Activated CD4-positive, alpha-beta memory T cell treated with anti-CD3 and anti-CD28 coated beads, Interleukin-2, amount 10 ng/mL, durations not matched to agents 7 days and 5 days (primary cell): ENCODE data around the gene TM4SF18. TPM values are rescaled to one million over a fixed set of nuclear protein-coding genes. Genes with fewer than 3 reads are reported as not detected.

Experiments
- CTCF ChIA-PET: fragments of 350-600 bp; sonication (Branson Sonifier 250); formaldehyde crosslinking; loops from one replicate; lab custom pipeline; 2021; ENCODE audit warnings: antibody characterized with exemption, inconsistent platforms; lab: Charles Lee
- POLR2A ChIA-PET: fragments of 350-600 bp; sonication (Branson Sonifier 250); formaldehyde crosslinking; loops from one replicate; lab custom pipeline; 2021; ENCODE audit warnings: antibody characterized with exemption; lab: Charles Lee
- DNase-seq: peaks from one replicate; pipeline ENCODE4 v3.0.0-alpha.2; 2020
- H3K27ac Mint-ChIP-seq: one replicate; pipeline ENCODE4 v1.8.0; 2021; ENCODE audit warnings: mild to moderate bottlenecking, mixed read lengths
- H3K27me3 Mint-ChIP-seq: one replicate; pipeline ENCODE4 v1.8.0; 2021; ENCODE audit warnings: mixed read lengths
- H3K36me3 Mint-ChIP-seq: one replicate; pipeline ENCODE4 v1.8.0; 2021; ENCODE audit warnings: low read depth, mixed read lengths
- H3K4me1 Mint-ChIP-seq: one replicate; pipeline ENCODE4 v1.8.0; 2021; ENCODE audit warnings: mixed read lengths
- H3K4me3 Mint-ChIP-seq: one replicate; pipeline ENCODE4 v1.8.0; 2021; ENCODE audit warnings: mild to moderate bottlenecking, mixed read lengths
- H3K9me3 Mint-ChIP-seq: one replicate; pipeline ENCODE4 v1.8.0; 2021; ENCODE audit warnings: mixed read lengths
- total RNA-seq, 2 experiments: library from RNA; stranded (reverse); gene quantifications; one replicate each; pipeline ENCODE4 v1.2.3, GENCODE V29; 2021

TM4SF18 gene
- total RNA-seq, 2 experiments from 2014 or later, result not detected

DNA sequence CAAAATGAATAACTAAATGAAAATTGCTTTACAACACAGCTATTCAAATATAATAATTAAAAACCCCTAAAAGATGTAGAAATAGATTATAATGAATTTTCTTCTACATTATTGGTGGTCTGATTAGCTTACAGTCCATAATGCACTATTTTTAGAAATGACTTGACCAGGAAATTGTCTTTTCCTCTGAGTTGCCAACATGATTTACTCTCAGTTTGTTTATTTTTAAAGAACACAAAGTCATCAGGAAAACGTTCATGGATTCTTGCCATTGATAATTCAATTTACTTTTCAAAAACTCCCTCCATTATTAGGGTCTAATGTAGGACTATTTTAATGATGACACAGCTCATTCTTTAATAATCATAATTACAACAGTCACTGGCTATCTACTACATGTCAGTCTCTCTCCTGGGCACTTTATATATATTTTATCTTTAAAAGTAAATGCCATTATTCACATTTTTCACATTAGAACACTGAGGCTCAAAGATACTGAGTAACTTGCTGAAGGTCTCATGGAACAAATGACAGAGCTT, 1.1 kb downstream of the TM4SF18 start:
- Mint-ChIP-seq H3K4me3 (no peak overlapping the region), H3K4me1 (no peaks in the 10 kb centered on the region), H3K36me3 (no peaks in the 10 kb centered on the region), H3K27me3 (peaks cover 28% of the 10 kb centered on the region), H3K27ac (no peak overlapping the region), H3K9me3 (no peaks in the 10 kb centered on the region)
- CTCF ChIA-PET, result interaction anchor here (0.6 to 1.3 kb wide), 2 partner anchors 19 to 22 kb away, joined by 3 read pairs; no protein-coding TSS in a partner anchor
- no peak for DNase-seq
- POLR2A ChIA-PET, result no interaction called here

DNA sequence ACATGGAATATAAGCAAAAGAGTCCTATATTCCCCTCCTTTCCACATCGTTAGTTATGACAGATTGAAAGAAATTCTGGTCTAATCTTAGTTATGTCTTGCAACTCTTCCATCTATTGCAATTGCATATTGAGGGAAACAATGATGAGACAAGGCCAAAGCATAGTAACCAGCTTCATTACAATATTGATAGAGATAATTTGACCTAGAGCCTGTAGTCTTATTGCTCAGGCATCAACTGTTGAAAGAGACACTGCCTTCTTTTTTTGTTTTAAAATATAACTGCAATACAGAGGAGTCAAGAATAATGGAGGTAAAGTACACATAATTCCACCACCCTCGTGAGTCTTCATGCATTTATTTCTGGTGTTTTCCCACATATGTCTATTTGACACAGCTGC, 2.0 kb downstream of the TM4SF18 start:
- ChIA-PET POLR2A (no interaction called here), CTCF (no interaction called here)
- no peak overlapping the region for H3K4me3 Mint-ChIP-seq
- no peak for DNase-seq
- H3K4me1 Mint-ChIP-seq, result no peaks in the 10 kb centered on the region
- peaks cover 32% of the 10 kb centered on the region for H3K27me3 Mint-ChIP-seq
- H3K9me3 Mint-ChIP-seq, result no peaks in the 10 kb centered on the region
- H3K36me3 Mint-ChIP-seq, result no peaks in the 10 kb centered on the region
- no peak overlapping the region for H3K27ac Mint-ChIP-seq

DNA sequence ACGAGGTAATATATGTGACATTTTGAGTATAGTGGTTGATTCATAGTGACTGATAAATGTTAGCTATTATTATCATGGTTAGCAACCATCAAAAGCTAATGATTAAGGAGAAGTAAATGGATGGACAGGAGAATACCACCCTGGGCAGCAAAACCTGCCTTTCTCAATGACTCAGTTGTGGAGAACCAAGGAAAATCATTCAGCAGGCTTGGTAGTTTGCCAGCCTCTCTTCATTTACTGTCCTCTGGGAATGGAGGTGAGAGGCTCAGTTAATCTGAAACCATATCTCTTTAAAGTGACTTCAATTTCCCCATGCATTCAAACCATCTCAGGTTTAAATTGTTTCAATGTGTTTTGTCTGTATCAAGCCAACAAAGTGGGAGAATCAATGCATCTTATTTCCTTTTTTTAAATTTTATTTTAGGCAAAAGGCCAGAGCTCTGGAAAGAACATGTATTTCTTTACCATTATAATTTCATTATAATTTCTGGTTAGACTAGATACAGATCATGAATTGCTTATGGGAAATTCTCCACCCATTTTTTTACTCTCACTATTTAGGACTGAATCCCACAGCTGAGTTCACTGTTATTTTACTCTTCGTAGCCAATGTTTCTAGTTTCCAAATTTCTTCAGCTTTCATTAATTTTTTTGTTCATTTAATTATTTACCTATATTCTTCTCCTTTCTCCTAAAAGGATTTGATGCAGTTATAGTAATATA, 2.7 kb downstream of the TM4SF18 start:
- CTCF ChIA-PET, result no interaction called here
- POLR2A ChIA-PET, result interaction anchor here (0.6 kb wide), 1 partner anchor 430 kb away, joined by 3 read pairs; no protein-coding TSS in a partner anchor
- no peak overlapping the region for H3K4me3 Mint-ChIP-seq

DNA sequence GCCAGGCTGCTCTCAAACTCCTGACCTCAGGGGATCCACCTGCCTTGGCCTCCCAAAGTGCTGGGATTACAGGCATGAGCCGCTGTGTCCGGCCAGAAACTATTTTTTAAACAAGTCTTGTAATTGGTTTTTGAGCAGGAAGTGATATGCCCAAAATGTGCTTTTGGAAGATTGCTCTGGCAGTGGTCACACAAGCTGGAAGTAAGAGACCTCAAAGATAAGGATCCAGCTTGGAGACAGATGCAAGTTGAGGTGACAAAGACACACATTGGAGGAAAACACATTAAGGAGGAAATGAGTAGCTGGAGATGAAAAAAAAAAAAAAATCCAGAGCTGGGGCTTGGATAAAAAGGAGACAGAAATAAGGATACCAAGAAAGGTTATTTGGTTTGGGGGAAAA, 6.3 kb downstream of the TM4SF18 start:
- Mint-ChIP-seq H3K4me1 (no peaks in the 10 kb centered on the region), H3K27ac (no peak overlapping the region), H3K9me3 (no peaks in the 10 kb centered on the region), H3K36me3 (no peaks in the 10 kb centered on the region), H3K27me3 (peaks cover 30% of the 10 kb centered on the region), H3K4me3 (no peak overlapping the region)
- CTCF ChIA-PET, result interaction anchor here (1.2 kb wide), 1 partner anchor 14 kb away, joined by 3 read pairs; no protein-coding TSS in a partner anchor
- POLR2A ChIA-PET, result no interaction called here
- no peak for DNase-seq

More for the DNA sequence above, 2.7 kb downstream of the TM4SF18 start:
- no peak overlapping the region for H3K27ac Mint-ChIP-seq
- H3K36me3 Mint-ChIP-seq, result no peaks in the 10 kb centered on the region
- DNase-seq, result no peak
- H3K27me3 Mint-ChIP-seq, result peaks cover 35% of the 10 kb centered on the region
- H3K4me1 Mint-ChIP-seq, result no peaks in the 10 kb centered on the region
- H3K9me3 Mint-ChIP-seq, result no peaks in the 10 kb centered on the region

DNA sequence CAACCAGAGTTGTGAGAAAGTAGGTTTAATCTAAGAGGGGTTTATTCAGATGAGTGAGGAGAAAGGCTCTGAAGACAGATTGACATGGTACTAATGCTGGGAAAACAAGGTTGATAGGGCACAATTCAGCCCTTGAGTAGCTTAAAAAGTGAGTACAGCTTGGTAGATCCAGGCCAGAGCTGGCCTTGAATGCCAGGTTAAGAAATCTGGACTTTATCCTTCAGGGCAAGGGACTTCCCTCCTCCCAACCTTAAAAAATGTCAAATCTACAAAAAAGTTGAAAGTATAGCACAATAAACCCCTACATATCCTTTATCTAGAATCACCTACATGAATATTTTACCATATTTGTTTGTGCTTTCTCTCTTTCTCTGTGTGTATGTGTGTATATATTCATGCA, 7.9 kb downstream of the TM4SF18 start:
- ChIA-PET POLR2A (no interaction called here), CTCF (no interaction called here)
- Mint-ChIP-seq H3K27ac (no peak overlapping the region), H3K4me3 (no peak overlapping the region), H3K36me3 (no peaks in the 10 kb centered on the region), H3K9me3 (no peaks in the 10 kb centered on the region), H3K4me1 (no peaks in the 10 kb centered on the region), H3K27me3 (peaks cover 25% of the 10 kb centered on the region)
- no peak for DNase-seq

DNA sequence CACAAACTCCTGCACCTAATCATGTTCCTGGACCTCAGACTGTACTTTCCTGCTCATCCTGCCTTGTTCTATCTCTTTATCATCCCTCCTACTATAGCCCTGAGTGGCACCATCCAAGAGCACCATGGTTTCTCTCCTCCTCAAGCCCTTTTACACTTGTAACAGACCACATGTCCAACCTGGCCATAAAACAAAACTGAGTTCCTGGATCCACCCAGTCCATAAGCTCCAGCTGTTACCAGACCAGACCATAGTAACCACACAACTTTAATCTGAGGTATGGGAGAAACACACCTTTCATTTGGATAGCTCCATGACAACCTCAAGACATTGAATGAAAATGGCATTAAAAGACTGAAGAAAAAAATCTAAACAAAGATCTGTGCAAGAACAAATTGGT, 9.1 kb downstream of the TM4SF18 start:
- no peak for DNase-seq
- Mint-ChIP-seq H3K4me1 (no peaks in the 10 kb centered on the region), H3K9me3 (no peaks in the 10 kb centered on the region), H3K4me3 (no peak overlapping the region), H3K27me3 (peaks cover 16% of the 10 kb centered on the region), H3K27ac (no peak overlapping the region), H3K36me3 (no peaks in the 10 kb centered on the region)
- ChIA-PET POLR2A (no interaction called here), CTCF (no interaction called here)

DNA sequence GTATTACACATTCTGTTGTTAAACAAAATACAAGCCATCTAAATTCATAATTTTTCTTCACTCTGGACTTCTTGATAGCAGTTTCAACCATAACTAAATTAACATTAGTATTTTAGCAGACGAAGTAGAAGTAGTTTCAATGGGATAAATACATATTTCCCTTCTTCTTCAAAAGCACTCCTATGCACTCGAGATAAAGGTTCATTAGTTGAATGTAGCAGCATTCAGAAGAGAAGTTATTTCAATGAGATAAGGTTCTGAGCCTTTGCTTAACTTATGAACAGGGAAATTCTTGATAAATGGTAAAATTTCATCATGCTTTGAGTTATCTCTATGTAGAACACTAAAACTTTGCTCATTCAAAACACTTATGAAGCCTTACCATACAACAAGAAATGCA, 11.8 kb downstream of the TM4SF18 start:
- no peak overlapping the region for H3K4me3 Mint-ChIP-seq
- no peak overlapping the region for H3K27ac Mint-ChIP-seq
- no peaks in the 10 kb centered on the region for H3K36me3 Mint-ChIP-seq
- DNase-seq, result no peak
- no peaks in the 10 kb centered on the region for H3K9me3 Mint-ChIP-seq
- H3K27me3 Mint-ChIP-seq, result peaks cover 5% of the 10 kb centered on the region
- POLR2A ChIA-PET, result no interaction called here
- H3K4me1 Mint-ChIP-seq, result no peaks in the 10 kb centered on the region
- CTCF ChIA-PET, result no interaction called here

DNA sequence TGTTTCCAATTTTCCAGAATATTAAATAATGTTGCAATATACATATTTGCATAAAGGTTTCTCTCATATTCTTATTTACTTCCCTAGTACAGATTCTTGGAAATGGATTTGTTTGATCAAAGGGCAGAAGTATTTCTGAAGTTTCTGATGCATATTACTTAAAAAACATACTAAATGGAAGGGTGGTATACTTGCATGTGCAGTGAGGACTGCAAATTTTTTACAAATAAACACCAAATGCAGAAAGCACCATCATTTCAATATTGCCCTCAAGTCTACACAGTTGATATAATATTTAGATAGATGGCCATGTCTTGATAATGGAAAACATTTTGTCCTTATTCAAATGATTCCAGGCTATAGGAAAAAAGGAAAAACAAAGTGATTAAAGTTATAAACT, 12.3 kb downstream of the TM4SF18 start:
- H3K4me3 Mint-ChIP-seq, result no peak overlapping the region
- no peaks in the 10 kb centered on the region for H3K9me3 Mint-ChIP-seq
- H3K4me1 Mint-ChIP-seq, result no peaks in the 10 kb centered on the region
- no peak for DNase-seq
- H3K27me3 Mint-ChIP-seq, result peaks cover under 1% of the 10 kb centered on the region
- ChIA-PET POLR2A (no interaction called here), CTCF (no interaction called here)
- no peak overlapping the region for H3K27ac Mint-ChIP-seq
- H3K36me3 Mint-ChIP-seq, result no peaks in the 10 kb centered on the region

DNA sequence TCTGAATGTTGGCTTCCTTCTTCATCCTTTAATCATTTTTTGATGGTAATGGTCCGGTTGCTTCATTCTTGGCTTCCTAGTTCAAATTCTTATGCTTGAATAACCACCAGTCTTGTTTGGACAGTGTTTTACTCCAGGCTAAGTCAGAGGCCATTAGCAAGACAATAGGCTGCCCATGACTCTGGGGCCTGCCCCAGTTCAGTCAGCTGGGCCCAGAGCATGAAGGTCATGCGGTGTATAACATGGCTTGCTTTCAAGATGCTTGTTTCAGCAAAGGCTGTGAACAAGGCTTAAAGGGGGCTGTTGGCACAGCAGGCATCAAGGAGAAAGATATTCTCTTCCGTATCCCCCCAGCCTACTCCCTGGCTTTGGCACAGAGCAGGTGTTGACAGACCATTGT, 13.7 kb downstream of the TM4SF18 start:
- no peak for DNase-seq
- peaks cover 3% of the 10 kb centered on the region for H3K27me3 Mint-ChIP-seq
- CTCF ChIA-PET, result no interaction called here
- POLR2A ChIA-PET, result no interaction called here
- H3K4me1 Mint-ChIP-seq, result no peaks in the 10 kb centered on the region
- no peak overlapping the region for H3K4me3 Mint-ChIP-seq
- H3K27ac Mint-ChIP-seq, result no peak overlapping the region
- no peaks in the 10 kb centered on the region for H3K36me3 Mint-ChIP-seq
- no peaks in the 10 kb centered on the region for H3K9me3 Mint-ChIP-seq

DNA sequence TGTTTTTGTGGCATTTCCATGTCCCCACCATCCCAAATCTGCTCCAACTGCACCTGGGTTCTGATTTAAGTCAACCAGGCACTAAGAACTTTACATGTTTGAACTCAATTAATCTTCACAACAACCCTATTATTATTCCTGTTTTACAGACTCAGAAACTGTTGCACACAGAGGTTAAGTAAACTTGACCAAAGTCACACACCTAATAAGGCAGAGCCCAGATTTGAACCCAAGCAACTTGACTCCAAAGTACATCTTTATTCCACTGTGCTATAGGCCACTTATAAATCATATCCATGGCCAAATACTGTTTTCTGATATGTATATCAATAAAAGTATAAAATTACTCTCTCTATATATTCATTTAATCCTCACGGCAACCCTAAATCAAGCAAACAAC, 16.4 kb downstream of the TM4SF18 start:
- Mint-ChIP-seq H3K36me3 (no peaks in the 10 kb centered on the region), H3K9me3 (no peaks in the 10 kb centered on the region), H3K27ac (no peak overlapping the region), H3K27me3 (peaks cover 15% of the 10 kb centered on the region), H3K4me1 (no peaks in the 10 kb centered on the region), H3K4me3 (no peak overlapping the region)
- DNase-seq, result no peak
- ChIA-PET CTCF (no interaction called here), POLR2A (no interaction called here)

DNA sequence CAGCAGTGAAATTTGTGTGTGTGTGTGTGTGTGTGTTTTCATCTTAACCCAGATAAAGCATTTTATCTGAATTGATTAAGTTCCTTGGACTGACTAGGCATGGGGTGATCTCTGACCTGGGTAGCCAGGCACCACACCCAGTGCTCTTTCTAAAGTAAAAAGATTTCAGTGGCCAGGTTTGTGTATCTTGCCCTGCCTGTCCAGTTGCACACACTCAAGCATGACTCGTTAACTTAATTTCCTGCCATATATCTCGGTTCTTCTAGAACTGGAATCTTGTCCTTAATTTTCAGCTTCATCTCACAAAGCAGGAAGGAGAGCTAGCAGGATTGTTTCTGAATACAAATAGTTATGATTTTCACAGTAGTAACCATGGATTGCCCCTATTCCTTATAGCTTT, 17.0 kb downstream of the TM4SF18 start:
- ChIA-PET POLR2A (no interaction called here), CTCF (no interaction called here)
- no peak overlapping the region for H3K4me3 Mint-ChIP-seq
- H3K4me1 Mint-ChIP-seq, result no peaks in the 10 kb centered on the region
- peaks cover 16% of the 10 kb centered on the region for H3K27me3 Mint-ChIP-seq
- no peaks in the 10 kb centered on the region for H3K36me3 Mint-ChIP-seq
- no peak overlapping the region for H3K27ac Mint-ChIP-seq
- H3K9me3 Mint-ChIP-seq, result no peaks in the 10 kb centered on the region
- DNase-seq, result no peak

DNA sequence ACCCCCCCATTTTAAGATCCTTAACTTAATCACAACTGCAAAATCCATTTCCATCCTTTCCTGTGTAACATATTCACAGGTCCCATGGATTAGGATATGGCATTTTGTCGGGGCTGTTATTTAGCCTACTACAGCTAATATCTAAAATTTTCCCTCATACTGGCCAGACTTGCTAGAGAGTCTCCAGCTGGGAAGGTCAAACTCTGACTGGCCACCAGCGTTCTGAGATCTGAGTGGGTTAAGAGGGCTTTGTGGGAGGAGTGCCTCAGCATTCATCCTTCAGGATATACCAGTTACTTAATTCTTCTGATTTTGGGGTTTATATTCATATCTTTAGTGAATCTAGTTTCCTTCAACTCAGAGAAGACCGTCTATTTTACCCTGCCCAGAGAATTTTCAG, 17.7 kb downstream of the TM4SF18 start:
- POLR2A ChIA-PET, result no interaction called here
- H3K27me3 Mint-ChIP-seq, result peaks cover 19% of the 10 kb centered on the region
- H3K9me3 Mint-ChIP-seq, result no peaks in the 10 kb centered on the region
- no peaks in the 10 kb centered on the region for H3K36me3 Mint-ChIP-seq
- CTCF ChIA-PET, result no interaction called here
- H3K27ac Mint-ChIP-seq, result no peak overlapping the region
- H3K4me3 Mint-ChIP-seq, result no peak overlapping the region
- no peaks in the 10 kb centered on the region for H3K4me1 Mint-ChIP-seq
- no peak for DNase-seq

DNA sequence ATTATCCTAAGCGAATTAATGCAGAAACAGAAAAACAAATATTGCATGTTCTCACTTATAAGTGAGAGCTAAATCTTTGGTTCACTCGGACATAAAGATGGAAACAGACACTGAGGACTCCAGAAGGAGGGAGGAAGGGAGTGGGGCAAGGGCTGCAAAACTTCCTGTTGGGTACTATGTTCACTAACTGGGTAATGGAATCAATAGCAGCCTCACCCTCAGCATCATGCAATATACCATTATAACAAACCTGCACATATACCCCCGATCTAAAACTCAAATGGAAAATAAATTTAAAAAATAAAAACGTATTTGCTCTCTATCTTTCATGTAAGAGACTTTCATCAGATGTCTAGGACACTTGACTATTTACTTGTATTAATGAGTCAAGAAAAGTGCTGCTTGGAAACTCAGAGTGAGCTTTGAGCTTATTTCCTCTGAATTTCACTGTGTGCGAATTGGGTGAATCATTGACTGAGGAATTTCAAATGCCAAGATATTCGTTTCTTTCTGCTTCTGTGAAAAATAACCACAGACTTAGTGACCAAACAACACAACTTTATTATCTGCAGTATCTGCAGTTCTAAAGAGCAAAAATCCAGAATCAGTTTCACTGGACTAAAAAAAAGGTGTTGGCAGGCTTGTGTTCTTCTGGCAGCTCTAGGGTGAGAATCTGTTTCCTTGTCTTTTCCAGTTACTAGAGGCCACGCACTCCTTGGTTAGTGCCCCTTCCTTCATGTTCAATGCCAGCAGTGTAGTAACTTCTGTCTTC, 18.4 kb downstream of the TM4SF18 start:
- CTCF ChIA-PET, result no interaction called here
- peaks cover 19% of the 10 kb centered on the region for H3K27me3 Mint-ChIP-seq
- POLR2A ChIA-PET, result no interaction called here
- no peaks in the 10 kb centered on the region for H3K36me3 Mint-ChIP-seq
- H3K4me1 Mint-ChIP-seq, result no peaks in the 10 kb centered on the region
- no peaks in the 10 kb centered on the region for H3K9me3 Mint-ChIP-seq
- H3K4me3 Mint-ChIP-seq, result no peak overlapping the region
- DNase-seq, result no peak
- no peak overlapping the region for H3K27ac Mint-ChIP-seq
